GM12864 (cell line): Measurements from ENCODE around the gene PAMR1.
A peak's percentile ranks its signal among the peaks of the same experiment; 100 is the strongest.

ENCODE experiments used
- DNase-seq: peaks from one replicate; pipeline ENCODE4 v3.0.0-alpha.2; 2011; ENCODE audit warnings: low read depth
- H3K4me3 ChIP-seq: 2 replicates; pipeline ENCODE4 v1.5.1; 2011; ENCODE audit warnings: mild to moderate bottlenecking, low read depth, low read length, control low read depth
- TF ChIP-seq, protein P1 (sequence below): IDR thresholded peaks from 2 replicates; pipeline ENCODE4 v1.5.1; 2011; ENCODE audit warnings: low read depth, mild to moderate bottlenecking, moderate library complexity, low read length, control low read depth, inconsistent platforms; ENCODE audit errors: missing control alignments

PAMR1 gene

GRCh38 chr11:35402751-35403660 lies 122.4 kb downstream of the PAMR1 start:
- DNase-seq = no peak
- TF ChIP-seq, protein P1, sequence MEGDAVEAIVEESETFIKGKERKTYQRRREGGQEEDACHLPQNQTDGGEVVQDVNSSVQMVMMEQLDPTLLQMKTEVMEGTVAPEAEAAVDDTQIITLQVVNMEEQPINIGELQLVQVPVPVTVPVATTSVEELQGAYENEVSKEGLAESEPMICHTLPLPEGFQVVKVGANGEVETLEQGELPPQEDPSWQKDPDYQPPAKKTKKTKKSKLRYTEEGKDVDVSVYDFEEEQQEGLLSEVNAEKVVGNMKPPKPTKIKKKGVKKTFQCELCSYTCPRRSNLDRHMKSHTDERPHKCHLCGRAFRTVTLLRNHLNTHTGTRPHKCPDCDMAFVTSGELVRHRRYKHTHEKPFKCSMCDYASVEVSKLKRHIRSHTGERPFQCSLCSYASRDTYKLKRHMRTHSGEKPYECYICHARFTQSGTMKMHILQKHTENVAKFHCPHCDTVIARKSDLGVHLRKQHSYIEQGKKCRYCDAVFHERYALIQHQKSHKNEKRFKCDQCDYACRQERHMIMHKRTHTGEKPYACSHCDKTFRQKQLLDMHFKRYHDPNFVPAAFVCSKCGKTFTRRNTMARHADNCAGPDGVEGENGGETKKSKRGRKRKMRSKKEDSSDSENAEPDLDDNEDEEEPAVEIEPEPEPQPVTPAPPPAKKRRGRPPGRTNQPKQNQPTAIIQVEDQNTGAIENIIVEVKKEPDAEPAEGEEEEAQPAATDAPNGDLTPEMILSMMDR = no peak
- no peak overlapping the region for H3K4me3 ChIP-seq

GRCh38 chr11:35398881-35399280 lies 126.5 kb downstream of the PAMR1 start:
- TF ChIP-seq, protein P1 = no peak
- H3K4me3 ChIP-seq = no peak overlapping the region

DNA sequence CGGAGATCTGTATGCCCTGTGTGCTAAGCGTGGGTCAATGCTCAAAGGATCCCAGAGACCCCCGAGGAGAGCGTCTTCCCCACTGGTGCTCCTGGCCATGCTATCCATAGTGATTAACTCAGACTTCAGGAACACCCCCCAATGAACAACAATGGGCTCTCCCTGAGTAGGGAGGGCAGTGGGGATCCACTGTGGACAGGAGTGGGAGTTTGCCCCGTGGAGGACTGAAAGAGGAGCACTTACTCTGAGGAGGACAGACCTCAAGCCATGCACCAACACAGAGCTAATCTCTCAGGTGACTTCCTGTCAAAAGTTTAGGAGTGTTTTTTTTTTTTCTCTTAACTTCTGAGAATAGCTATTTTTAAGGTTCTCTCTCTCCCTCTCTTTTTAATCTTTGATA lies 130.5 kb downstream of the PAMR1 start:
- no peak for DNase-seq
- no peak overlapping the region for H3K4me3 ChIP-seq
- TF ChIP-seq, protein P1 = no peak

More at GRCh38 chr11:35398881-35399280, 126.5 kb downstream of the PAMR1 start:
- no peak for DNase-seq

DNA sequence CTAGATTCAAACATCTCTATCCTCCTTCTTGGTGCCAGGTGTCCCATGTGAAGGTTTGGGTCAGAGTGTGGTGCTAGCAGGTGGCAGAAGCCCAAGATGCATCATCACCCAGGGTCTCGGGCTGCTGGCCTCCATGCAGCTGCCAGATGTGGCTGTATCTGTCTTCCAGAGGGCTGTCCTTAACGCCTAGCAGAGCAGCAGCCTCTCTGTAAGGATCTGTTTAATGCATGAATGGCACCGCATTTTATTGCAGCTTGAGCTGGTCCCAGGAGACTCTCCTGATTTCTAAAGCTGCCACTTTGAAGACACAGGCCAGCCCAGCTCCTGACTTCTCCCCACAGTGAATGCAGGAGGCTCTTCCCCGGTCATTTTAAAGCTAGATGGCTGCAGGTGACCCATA lies 132.3 kb downstream of the PAMR1 start:
- no peak overlapping the region for H3K4me3 ChIP-seq
- DNase-seq = no peak
- TF ChIP-seq, protein P1 = no peak

GRCh38 chr11:35391922-35392688 lies 133.3 kb downstream of the PAMR1 start:
- H3K4me3 ChIP-seq = peak overlapping the region; percentile 21; the same call in 1 of the 2 replicates
- DNase-seq = peak; percentile 53
- TF ChIP-seq, protein P1 = peak; percentile 85

- H3K4me3 ChIP-seq = peak overlapping the region; percentile 28
- DNase-seq = peak; percentile 80
- TF ChIP-seq, protein P1 = no peak
Observed at GRCh38 chr11:35390737-35391682, 134.4 kb downstream of the PAMR1 start.
